GM11168 (cell line): Measurements from ENCODE around the gene MSANTD1.

Experiments used
- in situ Hi-C: fragments of 300-500 bp; cut with MboI; formaldehyde crosslinking; loops from one replicate; pipeline ENCODE4 v1.12.0; 2022; ENCODE audit warnings: low sequenced_read_pairs; ENCODE audit not compliant: unreplicated experiment

Gene MSANTD1

DNA sequence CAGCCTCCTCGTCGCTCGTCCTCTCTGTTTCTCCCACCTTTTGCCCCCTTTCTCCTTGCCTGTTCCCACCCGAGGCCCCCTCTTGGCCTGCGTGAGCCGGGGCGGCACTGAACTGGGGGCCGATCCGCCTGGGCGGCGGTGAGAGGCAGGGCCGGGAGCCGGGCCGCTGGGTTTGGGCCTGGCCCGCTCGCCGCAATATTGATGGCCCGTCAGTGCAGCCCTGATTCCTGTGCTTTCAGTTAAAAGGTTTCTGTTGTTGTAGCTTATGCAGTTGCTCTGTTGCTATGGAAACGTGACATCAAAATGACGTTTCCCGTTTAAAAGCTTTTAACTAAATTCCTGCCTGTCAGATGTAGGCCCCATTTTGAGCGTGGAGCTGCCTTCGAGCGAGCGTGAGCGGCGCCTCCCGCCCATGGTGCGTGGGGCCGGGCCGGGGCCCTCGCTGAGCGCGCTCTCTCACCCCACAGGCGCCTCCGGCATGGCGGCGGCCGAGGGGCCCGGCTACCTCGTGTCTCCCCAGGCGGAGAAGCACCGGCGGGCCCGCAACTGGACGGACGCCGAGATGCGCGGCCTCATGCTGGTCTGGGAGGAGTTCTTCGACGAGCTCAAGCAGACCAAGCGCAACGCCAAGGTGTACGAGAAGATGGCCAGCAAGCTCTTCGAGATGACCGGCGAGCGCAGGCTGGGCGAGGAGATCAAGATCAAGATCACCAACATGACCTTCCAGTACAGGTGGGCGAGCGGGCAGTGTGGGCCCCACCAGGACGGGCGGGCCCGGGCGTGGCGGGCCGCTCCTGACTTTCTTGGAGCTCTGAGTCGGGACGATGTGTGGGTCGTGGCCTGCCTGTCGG, at the start of gene MSANTD1:
TSS of gene MSANTD1 (plus strand) at position 349 of the 851 bp plus-strand sequence. CDS start at position 413, 64 bp downstream.
- in situ Hi-C loops: no loop called here

GRCh38 chr4:3199653-3200422, 49.1 kb upstream of the MSANTD1 start:
- in situ Hi-C loops: no loop called here

- in situ Hi-C loops: no loop called here
Observed at GRCh38 chr4:3200423-3201090, 48.4 kb upstream of the MSANTD1 start.

DNA sequence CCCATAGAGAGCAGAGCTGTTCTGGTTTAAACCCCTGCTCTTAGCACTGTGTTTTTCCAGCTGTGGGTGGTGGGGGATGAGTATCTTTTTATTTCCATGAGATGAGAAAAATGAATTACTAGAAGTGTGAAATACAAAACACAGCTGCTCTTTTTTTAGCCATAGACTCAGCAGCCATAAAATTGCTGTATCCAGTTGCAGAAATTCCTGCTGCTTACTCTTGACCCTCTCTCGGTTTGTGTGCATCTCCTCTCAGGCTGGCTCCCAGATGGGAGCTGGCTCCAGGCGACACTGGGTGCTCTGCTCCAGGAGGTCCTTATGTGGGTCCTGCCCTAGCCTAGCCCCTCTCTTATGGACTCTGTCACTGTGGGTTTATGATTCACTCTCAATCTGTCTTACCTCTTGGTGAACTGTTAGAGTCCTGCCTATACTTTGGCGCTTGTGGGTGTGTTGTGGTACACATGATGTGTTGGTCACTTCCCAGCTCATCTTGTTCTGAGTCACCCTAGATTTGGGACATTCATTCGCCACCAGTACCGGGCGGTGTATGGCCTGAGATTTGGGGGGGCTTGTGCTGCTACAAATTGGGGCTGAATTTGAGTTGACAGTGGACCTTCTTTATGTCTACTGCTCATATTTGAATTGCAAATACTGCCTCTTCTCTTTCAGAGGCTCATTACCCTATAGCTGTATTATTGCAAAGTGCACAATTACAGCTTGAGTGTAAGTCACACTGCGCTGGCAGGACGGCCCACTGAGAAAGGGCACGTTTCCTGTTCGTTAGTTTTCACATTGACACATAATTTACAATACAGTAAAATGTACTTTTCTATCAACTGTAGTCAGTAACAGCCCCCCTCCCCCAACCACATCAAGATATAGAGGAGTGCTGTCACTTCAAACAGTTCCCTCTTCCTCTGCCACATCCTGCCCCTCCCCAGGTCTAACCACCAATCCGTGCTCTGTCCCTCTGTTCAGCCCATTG, 46.9 kb upstream of the MSANTD1 start:
- in situ Hi-C loops: no loop called here

GRCh38 chr4:3202836-3203820, 45.8 kb upstream of the MSANTD1 start:
- in situ Hi-C loops: no loop called here

DNA sequence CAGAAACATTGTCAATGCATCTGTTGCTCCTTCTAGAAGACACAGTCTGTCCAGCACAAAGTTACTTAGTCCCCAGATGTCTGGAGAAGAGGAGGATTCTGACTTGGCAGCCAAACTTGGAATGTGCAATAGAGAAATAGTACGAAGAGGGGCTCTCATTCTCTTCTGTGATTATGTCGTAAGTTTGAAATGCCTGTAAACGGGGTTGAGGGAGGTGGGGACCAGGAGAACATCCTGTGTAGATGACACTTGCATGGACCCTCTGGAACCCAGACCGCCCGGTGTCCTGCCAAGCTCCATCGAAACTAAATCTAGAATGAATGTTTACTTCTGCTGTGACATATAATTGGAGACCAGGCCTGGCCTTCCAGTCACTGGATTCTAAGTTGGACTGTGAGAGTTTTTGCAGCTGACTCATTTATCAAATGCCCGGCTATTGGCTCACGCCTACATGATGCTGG, 45.0 kb upstream of the MSANTD1 start:
- in situ Hi-C loops: no loop called here

DNA sequence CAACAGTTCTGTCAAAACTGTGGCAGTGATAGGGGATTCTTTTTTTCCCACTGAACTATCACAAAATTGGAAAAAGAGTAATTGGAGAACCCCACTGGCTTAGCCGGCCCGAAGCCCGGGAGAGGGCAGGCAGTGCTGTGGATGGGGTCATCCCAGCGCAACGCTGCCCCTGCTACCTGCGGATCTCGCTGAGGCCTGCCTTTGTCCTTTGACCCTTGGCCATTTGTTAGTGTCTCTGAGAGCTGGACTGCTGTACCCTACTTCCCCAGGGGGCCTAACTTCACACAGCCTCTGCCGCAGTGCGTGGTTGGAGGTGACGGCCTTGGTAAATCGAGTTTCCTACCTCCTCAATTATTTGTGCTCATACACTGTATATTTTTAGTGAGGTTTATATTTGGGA, 43.0 kb upstream of the MSANTD1 start:
- in situ Hi-C loops: no loop called here

DNA sequence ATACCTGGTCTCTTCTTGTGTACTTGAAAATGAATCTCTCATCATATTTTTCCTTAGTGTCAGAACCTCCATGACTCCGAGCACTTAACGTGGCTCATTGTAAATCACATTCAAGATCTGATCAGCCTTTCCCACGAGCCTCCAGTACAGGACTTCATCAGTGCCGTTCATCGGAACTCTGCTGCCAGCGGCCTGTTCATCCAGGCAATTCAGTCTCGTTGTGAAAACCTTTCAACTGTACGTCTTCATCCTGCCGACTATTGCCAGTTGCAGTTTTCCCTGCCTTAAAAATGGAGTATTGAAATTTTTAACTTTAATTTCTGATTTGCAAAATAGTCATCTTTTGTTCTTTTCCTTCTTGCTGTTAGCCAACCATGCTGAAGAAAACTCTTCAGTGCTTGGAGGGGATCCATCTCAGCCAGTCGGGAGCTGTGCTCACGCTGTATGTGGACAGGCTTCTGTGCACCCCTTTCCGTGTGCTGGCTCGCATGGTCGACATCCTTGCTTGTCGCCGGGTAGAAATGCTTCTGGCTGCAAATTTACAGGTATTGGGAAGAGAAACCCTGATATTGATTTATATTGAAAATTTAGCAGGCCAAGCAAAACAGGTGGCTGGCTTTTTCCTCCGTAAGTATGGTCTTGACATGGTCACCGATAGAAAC, 42.4 kb upstream of the MSANTD1 start:
- in situ Hi-C loops: no loop called here

DNA sequence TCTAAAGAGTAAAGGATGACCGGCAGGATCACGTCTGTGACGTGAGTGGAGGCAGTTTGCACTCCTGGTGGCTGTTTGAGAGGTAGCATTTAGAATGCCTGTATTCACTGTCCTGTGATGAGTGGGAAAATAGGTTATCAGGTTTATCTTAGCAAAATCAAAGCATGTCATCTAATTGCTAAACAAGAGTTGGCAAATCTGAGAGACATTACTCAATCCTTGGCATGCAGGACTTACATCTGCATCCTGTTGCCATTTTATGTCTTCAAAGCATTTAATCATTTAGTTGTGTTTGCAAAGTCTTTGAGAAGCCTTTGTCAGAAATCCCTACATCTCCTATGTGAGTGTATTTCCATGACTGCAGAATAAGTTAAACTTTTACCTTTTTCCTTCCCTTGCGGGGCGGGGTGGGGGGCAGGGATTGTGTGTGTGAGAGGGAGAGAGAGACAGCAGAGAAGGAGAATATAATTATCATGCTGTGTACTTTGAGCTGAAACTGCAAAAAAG, 41.4 kb upstream of the MSANTD1 start:
- in situ Hi-C loops: no loop called here

- in situ Hi-C loops: no loop called here
Observed at GRCh38 chr4:3208826-3209225, 40.1 kb upstream of the MSANTD1 start.

DNA sequence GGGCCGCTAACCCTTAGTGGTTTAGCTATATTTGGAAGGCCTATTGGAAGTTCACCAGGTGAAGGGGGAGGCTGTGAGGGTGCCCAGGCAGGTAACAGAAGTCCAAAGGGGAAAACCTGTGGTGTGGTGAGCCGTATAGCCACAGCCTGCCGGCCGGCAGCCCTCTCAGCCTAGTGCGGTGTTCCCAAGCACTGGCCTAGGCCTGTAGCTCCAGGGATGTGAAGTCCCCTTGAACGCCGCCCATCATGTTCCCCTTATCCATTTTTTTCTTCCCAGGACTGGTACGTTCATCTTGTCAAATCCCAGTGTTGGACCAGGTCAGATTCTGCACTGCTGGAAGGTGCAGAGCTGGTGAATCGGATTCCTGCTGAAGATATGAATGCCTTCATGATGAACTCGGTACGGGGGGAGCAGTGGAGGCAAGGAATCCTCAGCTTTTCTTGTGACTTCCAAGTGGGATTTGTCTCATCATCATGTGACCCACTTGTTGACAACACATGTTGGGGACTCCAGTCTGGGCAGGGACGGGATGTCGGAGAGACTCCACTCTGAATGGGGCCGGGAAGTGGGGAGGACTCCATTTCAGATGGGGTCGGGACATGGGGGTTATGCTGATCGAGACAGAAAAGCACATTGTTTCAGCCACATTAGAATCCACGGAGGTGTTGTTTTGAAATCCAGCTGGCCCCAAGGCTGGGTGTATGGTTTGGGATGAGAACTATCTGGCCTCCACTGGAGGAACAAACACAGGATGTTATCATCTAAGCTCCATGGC, 39.2 kb upstream of the MSANTD1 start:
- in situ Hi-C loops: no loop called here

- in situ Hi-C loops: no loop called here
Observed at GRCh38 chr4:3210467-3210866, 38.5 kb upstream of the MSANTD1 start.

GRCh38 chr4:3211866-3212265, 37.1 kb upstream of the MSANTD1 start:
- in situ Hi-C loops: no loop called here

GRCh38 chr4:3212391-3213105, 36.4 kb upstream of the MSANTD1 start:
- in situ Hi-C loops: no loop called here

DNA sequence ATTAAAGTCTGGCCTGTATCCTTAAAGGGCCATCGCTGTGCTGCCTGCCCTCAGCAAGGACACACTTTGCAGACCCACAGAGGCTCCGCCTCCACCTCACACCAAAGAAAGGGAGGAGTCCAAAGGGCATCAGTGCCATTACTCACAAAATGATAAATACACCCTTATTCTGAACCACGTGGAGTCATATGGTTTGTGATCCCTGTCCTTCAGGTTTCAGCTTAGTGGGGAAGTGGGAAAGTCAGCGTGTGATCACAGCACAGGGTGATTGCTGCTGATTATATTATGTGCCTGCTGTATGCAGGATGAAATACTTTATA, 35.9 kb upstream of the MSANTD1 start:
- in situ Hi-C loops: no loop called here

GRCh38 chr4:3213661-3214250, 35.2 kb upstream of the MSANTD1 start:
- in situ Hi-C loops: no loop called here
